Muscle layer of duodenum (tissue), 2 donors: Measurements from ENCODE around the gene SRRT.

Experiments used
- H3K27ac ChIP-seq: one replicate; pipeline ENCODE4 v1.7.0; 2013; ENCODE audit warnings: mild to moderate bottlenecking, low read length
- H3K27me3 ChIP-seq: one replicate; pipeline ENCODE4 v1.7.0; 2013; ENCODE audit warnings: low read depth, mild to moderate bottlenecking, control low read depth, low read length
- H3K36me3 ChIP-seq, 2 donors: one replicate each; pipeline ENCODE4 v1.7.0; 2013; ENCODE audit warnings: low read length in 2 of 2, control low read depth in 1 of 2, mild to moderate bottlenecking in 1 of 2; ENCODE audit not compliant: insufficient read depth in 2 of 2, control insufficient read depth in 1 of 2
- H3K4me1 ChIP-seq, 2 donors: one replicate each; pipeline ENCODE4 v1.7.0; 2013; ENCODE audit warnings: low read length in 2 of 2, mild to moderate bottlenecking in 2 of 2, control low read depth in 1 of 2, moderate library complexity in 1 of 2; ENCODE audit not compliant: insufficient read depth in 2 of 2, control insufficient read depth in 1 of 2
- H3K4me3 ChIP-seq, 2 donors: one replicate each; pipeline ENCODE4 v1.7.0; 2013; ENCODE audit warnings: low read length in 2 of 2, low read depth in 1 of 2, mild to moderate bottlenecking in 1 of 2
- H3K9me3 ChIP-seq, 2 donors: one replicate each; pipeline ENCODE4 v1.7.0; 2013; ENCODE audit warnings: low read length in 2 of 2, control low read depth in 1 of 2, mild to moderate bottlenecking in 1 of 2; ENCODE audit not compliant: control insufficient read depth in 1 of 2
- donor health status: healthy.

SRRT gene

GRCh38 chr7:100891568-100892247 is 16.8 kb downstream of the SRRT start:
- peaks cover 23 to 50% of the 10 kb centered on the region in 2 donors for H3K4me1 ChIP-seq
- H3K9me3 ChIP-seq, result no peaks in the 10 kb centered on the region
- H3K4me3 ChIP-seq, result peak overlapping the region in 1 of 2 donors; percentile 30
- H3K27ac ChIP-seq, result no peak overlapping the region
- peaks cover 6% of the 10 kb centered on the region for H3K27me3 ChIP-seq
- peaks cover 6 to 17% of the 10 kb centered on the region in 2 donors for H3K36me3 ChIP-seq

GRCh38 chr7:100892364-100893317 is 17.7 kb downstream of the SRRT start:
- Histone ChIP-seq H3K27ac (no peak overlapping the region), H3K27me3 (peaks cover 6% of the 10 kb centered on the region), H3K36me3 (peaks cover 0 to 8% of the 10 kb centered on the region in 2 donors), H3K4me1 (peaks cover 16 to 51% of the 10 kb centered on the region in 2 donors), H3K9me3 (no peaks in the 10 kb centered on the region), H3K4me3 (no peak overlapping the region)

- H3K27me3 ChIP-seq, result peaks cover 6% of the 10 kb centered on the region
- H3K4me1 ChIP-seq, result peaks cover 10 to 44% of the 10 kb centered on the region in 2 donors
- no peak overlapping the region for H3K4me3 ChIP-seq
Observed at GRCh38 chr7:100893318-100893895, 18.5 kb downstream of the SRRT start.

GRCh38 chr7:100893910-100894721 is 19.2 kb downstream of the SRRT start:
- no peak overlapping the region for H3K27ac ChIP-seq

More at GRCh38 chr7:100893318-100893895, 18.5 kb downstream of the SRRT start:
- Histone ChIP-seq H3K36me3 (peaks cover 0 to 2% of the 10 kb centered on the region in 2 donors), H3K27ac (no peak overlapping the region), H3K9me3 (no peaks in the 10 kb centered on the region)

GRCh38 chr7:100894860-100895700 is 20.2 kb downstream of the SRRT start:
- no peaks in the 10 kb centered on the region for H3K9me3 ChIP-seq
- no peaks in the 10 kb centered on the region for H3K36me3 ChIP-seq
- H3K4me1 ChIP-seq, result peaks cover 5 to 33% of the 10 kb centered on the region in 2 donors
- H3K4me3 ChIP-seq, result peak overlapping the region; percentile 21 to 66
- no peak overlapping the region for H3K27ac ChIP-seq
- H3K27me3 ChIP-seq, result peaks cover 6% of the 10 kb centered on the region

More at GRCh38 chr7:100893910-100894721, 19.2 kb downstream of the SRRT start:
- Histone ChIP-seq H3K4me1 (peaks cover 5 to 37% of the 10 kb centered on the region in 2 donors), H3K9me3 (no peaks in the 10 kb centered on the region), H3K27me3 (peaks cover 6% of the 10 kb centered on the region), H3K4me3 (no peak overlapping the region), H3K36me3 (no peaks in the 10 kb centered on the region)

GRCh38 chr7:100895701-100895955 is 20.7 kb downstream of the SRRT start, which contains the start of gene ACHE:
ACHE (minus strand) TSS chr7:100895888; CDS start chr7:100894232, 1,656 bp downstream.
- peak within 1 kb of the TSS; percentile 21 to 66 for H3K4me3 ChIP-seq
- no peaks in the 10 kb centered on the region for H3K9me3 ChIP-seq
- peaks cover 6% of the 10 kb centered on the region for H3K27me3 ChIP-seq
- peaks cover 2 to 28% of the 10 kb centered on the region in 2 donors for H3K4me1 ChIP-seq
- no peaks in the 10 kb centered on the region for H3K36me3 ChIP-seq
- no peak within 1 kb of the TSS for H3K27ac ChIP-seq

GRCh38 chr7:100895956-100896731 is 21.2 kb downstream of the SRRT start:
- H3K9me3 ChIP-seq, result no peaks in the 10 kb centered on the region
- H3K36me3 ChIP-seq, result no peaks in the 10 kb centered on the region
- H3K4me1 ChIP-seq, result peaks cover 0 to 24% of the 10 kb centered on the region in 2 donors
- no peak overlapping the region for H3K27ac ChIP-seq
- peaks cover 6% of the 10 kb centered on the region for H3K27me3 ChIP-seq
- H3K4me3 ChIP-seq, result peak overlapping the region in 1 of 2 donors; percentile 18

GRCh38 chr7:100896732-100897608 is 22.1 kb downstream of the SRRT start:
- Histone ChIP-seq H3K9me3 (no peaks in the 10 kb centered on the region), H3K27me3 (peaks cover 6% of the 10 kb centered on the region), H3K27ac (no peak overlapping the region), H3K4me3 (peak overlapping the region; percentile 26 to 49), H3K36me3 (no peaks in the 10 kb centered on the region), H3K4me1 (peaks cover 0 to 22% of the 10 kb centered on the region in 2 donors)

GRCh38 chr7:100897772-100898454 is 23.0 kb downstream of the SRRT start:
- no peak overlapping the region for H3K4me3 ChIP-seq
- peaks cover 0 to 22% of the 10 kb centered on the region in 2 donors for H3K4me1 ChIP-seq
- peaks cover 6% of the 10 kb centered on the region for H3K27me3 ChIP-seq
- no peaks in the 10 kb centered on the region for H3K9me3 ChIP-seq
- no peak overlapping the region for H3K27ac ChIP-seq
- H3K36me3 ChIP-seq, result no peaks in the 10 kb centered on the region
